H9 (cell line): ENCODE measurements around the gene CACNA2D3. TPM values are rescaled to one million over a fixed set of nuclear protein-coding genes. Genes with fewer than 3 reads are reported as not detected.

Experiments used
- DNase-seq: peaks from one replicate; pipeline ENCODE4 v3.0.0-alpha.2; 2017
- H2AFZ ChIP-seq: one replicate; pipeline ENCODE4 v1.6.1; 2013; ENCODE audit warnings: mild to moderate bottlenecking, low read length, control low read depth, moderate library complexity
- H2AK5ac ChIP-seq: 2 replicates; pipeline ENCODE4 v1.6.1; 2013; ENCODE audit warnings: low read length, control low read depth, mixed read lengths; ENCODE audit not compliant: insufficient read length
- H2BK120ac ChIP-seq: one replicate; pipeline ENCODE4 v1.6.1; 2013; ENCODE audit warnings: low read depth, mild to moderate bottlenecking, low read length, control low read depth, inconsistent platforms; ENCODE audit not compliant: poor library complexity, severe bottlenecking
- H2BK12ac ChIP-seq: 2 replicates; pipeline ENCODE4 v1.6.1; 2013; ENCODE audit warnings: low read length, control low read depth, mixed read lengths, low read depth; ENCODE audit not compliant: insufficient read length
- H2BK15ac ChIP-seq: 2 replicates; pipeline ENCODE4 v1.6.1; 2013; ENCODE audit warnings: low read depth, low read length, control low read depth
- H2BK20ac ChIP-seq: one replicate; pipeline ENCODE4 v1.6.1; 2013; ENCODE audit warnings: low read depth, mild to moderate bottlenecking, low read length, control low read depth, inconsistent platforms; ENCODE audit not compliant: poor library complexity, severe bottlenecking
- H2BK5ac ChIP-seq: 2 replicates; pipeline ENCODE4 v1.6.1; 2013; ENCODE audit warnings: low read length, control low read depth, mixed read lengths; ENCODE audit not compliant: insufficient read length
- H3K14ac ChIP-seq: 2 replicates; pipeline ENCODE4 v1.6.1; 2013; ENCODE audit warnings: low read length, control low read depth; ENCODE audit not compliant: insufficient read depth
- H3K18ac ChIP-seq: 2 replicates; pipeline ENCODE4 v1.6.1; 2013; ENCODE audit warnings: low read depth, mild to moderate bottlenecking, mixed read lengths, low read length, control low read depth; ENCODE audit not compliant: insufficient read length
- H3K23ac ChIP-seq: 2 replicates; pipeline ENCODE4 v1.6.1; 2013; ENCODE audit warnings: low read length, control low read depth, mixed read lengths, low read depth; ENCODE audit not compliant: insufficient read length
- H3K23me2 ChIP-seq: 2 replicates; pipeline ENCODE4 v1.6.1; 2013; ENCODE audit warnings: low read depth, mild to moderate bottlenecking, mixed read lengths, low read length, control low read depth; ENCODE audit not compliant: insufficient read length, poor library complexity, severe bottlenecking
- H3K27ac ChIP-seq: 2 replicates; pipeline ENCODE4 v1.5.1; 2013; ENCODE audit warnings: low read length, control low read depth, mixed read lengths, low read depth; ENCODE audit not compliant: insufficient read length
- H3K27me3 ChIP-seq: 2 replicates; pipeline ENCODE4 v1.6.1; 2013; ENCODE audit warnings: low read length, control low read depth, inconsistent platforms; ENCODE audit not compliant: insufficient read depth
- H3K4ac ChIP-seq: 2 replicates; pipeline ENCODE4 v1.6.1; 2013; ENCODE audit warnings: low read depth, mild to moderate bottlenecking, control low read depth, inconsistent platforms, low read length, moderate library complexity
- H3K4me1 ChIP-seq: 2 replicates; pipeline ENCODE4 v1.6.1; 2013; ENCODE audit warnings: low read length, control low read depth, inconsistent platforms; ENCODE audit not compliant: insufficient read depth
- H3K4me2 ChIP-seq: 2 replicates; pipeline ENCODE4 v1.6.1; 2013; ENCODE audit warnings: low read length, control low read depth, mixed read lengths; ENCODE audit not compliant: insufficient read length, insufficient read depth
- H3K56ac ChIP-seq: 2 replicates; pipeline ENCODE4 v1.6.1; 2013; ENCODE audit warnings: low read depth, mild to moderate bottlenecking, mixed read lengths, low read length, control low read depth; ENCODE audit not compliant: insufficient read length
- H3K79me1 ChIP-seq: 2 replicates; pipeline ENCODE4 v1.6.1; 2013; ENCODE audit warnings: low read depth, mild to moderate bottlenecking, moderate library complexity, low read length, control low read depth, inconsistent platforms; ENCODE audit not compliant: insufficient read depth, poor library complexity, severe bottlenecking
- H3K79me2 ChIP-seq: 2 replicates; pipeline ENCODE4 v1.6.1; 2013; ENCODE audit warnings: low read length, control low read depth, inconsistent platforms; ENCODE audit not compliant: insufficient read depth
- H3K9ac ChIP-seq: 2 replicates; pipeline ENCODE4 v1.6.1; 2013; ENCODE audit warnings: low read length, control low read depth, mixed read lengths; ENCODE audit not compliant: insufficient read length; ENCODE audit errors: extremely low read depth
- H3K9me3 ChIP-seq: one replicate; pipeline ENCODE4 v1.6.1; 2013; ENCODE audit warnings: low read depth, low read length, inconsistent platforms; ENCODE audit not compliant: control insufficient read depth
- H3T11ph ChIP-seq: one replicate; pipeline ENCODE4 v1.6.1; 2013; ENCODE audit warnings: mild to moderate bottlenecking, low read length, control low read depth, inconsistent platforms
- H4K20me1 ChIP-seq: one replicate; pipeline ENCODE4 v1.6.1; 2013; ENCODE audit not compliant: control insufficient read depth, insufficient read length, insufficient read depth
- H4K5ac ChIP-seq: 2 replicates; pipeline ENCODE4 v1.6.1; 2013; ENCODE audit warnings: low read depth, mild to moderate bottlenecking, mixed read lengths, low read length, control low read depth; ENCODE audit not compliant: insufficient read length
- H4K8ac ChIP-seq: replicated peaks from 2 replicates; pipeline ENCODE4 v1.6.1; 2013; ENCODE audit warnings: low read length, control low read depth, mixed read lengths, low read depth; ENCODE audit not compliant: insufficient read length
- H4K91ac ChIP-seq: 2 replicates; pipeline ENCODE4 v1.6.1; 2013; ENCODE audit warnings: low read depth, mild to moderate bottlenecking, moderate library complexity, mixed read lengths, low read length, control low read depth; ENCODE audit not compliant: insufficient read length
- H3K27ac Mint-ChIP-seq, 3 experiments: 2 replicates in 2 of 3; 3 replicates in 1 of 3; pipeline ENCODE4 v1.8.0; 2020 to 2021; ENCODE audit warnings: mixed read lengths in 3 of 3, mild to moderate bottlenecking in 1 of 3, moderate library complexity in 1 of 3
- H3K27me3 Mint-ChIP-seq: 2 replicates; pipeline ENCODE4 v1.8.0; 2021; ENCODE audit warnings: low read depth, mild to moderate bottlenecking, moderate library complexity, mixed read lengths
- H3K36me3 Mint-ChIP-seq, 3 experiments: 2 replicates in 2 of 3; 3 replicates in 1 of 3; pipeline ENCODE4 v1.8.0; 2020 to 2021; ENCODE audit warnings: low read depth in 3 of 3, mixed read lengths in 3 of 3; ENCODE audit not compliant: insufficient read depth in 1 of 3
- H3K4me1 Mint-ChIP-seq, 2 experiments: 2 replicates each; pipeline ENCODE4 v1.8.0; 2020; ENCODE audit warnings: mixed read lengths in 2 of 2
- H3K4me3 Mint-ChIP-seq, 2 experiments: 2 replicates in 1 of 2; 3 replicates in 1 of 2; pipeline ENCODE4 v1.8.0; 2020 to 2021; ENCODE audit warnings: mild to moderate bottlenecking in 2 of 2, mixed read lengths in 2 of 2, moderate library complexity in 1 of 2
- H3K9me3 Mint-ChIP-seq, 2 experiments: 2 replicates in 1 of 2; 3 replicates in 1 of 2; pipeline ENCODE4 v1.8.0; 2020; ENCODE audit warnings: mild to moderate bottlenecking in 2 of 2, mixed read lengths in 2 of 2, moderate library complexity in 1 of 2
- WGBS: extraction: QIAGEN DNeasy Blood & Tissue Kit; methylation state at CpG from one replicate; pipeline ENCODE4 v1.1.7; 2013; ENCODE audit warnings: missing lambda C conversion rate, low lambda C conversion rate, mixed read lengths; ENCODE audit not compliant: insufficient read length; ENCODE audit errors: extremely low coverage; 5-methylcytosine and 5-hydroxymethylcytosine counted together
- total RNA-seq: library from RNA; stranded (reverse); gene quantifications from 2 replicates; pipeline ENCODE4 v1.2.1, GENCODE V29; 2021
- TF ChIP-seq, protein P1 (sequence below): fragments of 200-600 bp; sonication (generic); conservative IDR thresholded peaks from 3 replicates; pipeline ENCODE4 v1.8.0; 2021; ENCODE audit warnings: antibody characterized with exemption, mild to moderate bottlenecking

CACNA2D3 gene
- total RNA-seq, 1 experiment from 2014 or later: 3.2 TPM

DNA sequence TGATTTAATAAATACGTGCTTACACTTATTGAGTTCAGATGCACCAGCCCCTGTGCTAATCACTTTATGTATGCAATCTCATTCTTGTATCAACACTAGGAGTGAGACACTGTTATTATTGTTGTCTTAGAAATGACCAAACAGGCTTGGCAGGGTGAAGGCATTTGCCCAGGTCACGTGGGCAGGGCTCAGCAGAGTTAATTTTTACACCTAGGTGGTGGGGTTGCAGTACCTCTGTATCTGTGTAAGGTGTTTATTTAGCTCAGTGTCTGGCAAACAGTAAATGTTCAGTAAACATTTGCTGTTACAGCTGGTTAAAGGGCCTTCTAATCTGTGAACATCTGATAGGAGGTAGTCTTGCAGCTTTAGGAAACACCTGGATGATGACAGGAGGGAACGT is 200.0 kb downstream of the CACNA2D3 start:
- Histone ChIP-seq H3K27me3 (no peaks in the 10 kb centered on the region), H4K20me1 (no peaks in the 10 kb centered on the region), H2AFZ (no peak overlapping the region), H3K18ac (no peak overlapping the region), H3K4me1 (no peaks in the 10 kb centered on the region), H4K91ac (no peak overlapping the region), H4K5ac (no peak overlapping the region), H3K79me2 (no peaks in the 10 kb centered on the region), H3K79me1 (no peaks in the 10 kb centered on the region), H2BK20ac (no peak overlapping the region), H2BK15ac (no peak overlapping the region), H3K4ac (no peak overlapping the region), H2BK120ac (no peak overlapping the region), H3K23ac (no peak overlapping the region), H3K9me3 (no peaks in the 10 kb centered on the region), H2AK5ac (no peak overlapping the region), H3K56ac (no peak overlapping the region), H2BK12ac (no peak overlapping the region), H3K4me2 (no peak overlapping the region), H3K23me2 (no peaks in the 10 kb centered on the region), H2BK5ac (no peak overlapping the region), H3K27ac (no peak overlapping the region), H3K14ac (no peak overlapping the region), H4K8ac (no peak overlapping the region), H3T11ph (no peak overlapping the region), H3K9ac (no peak overlapping the region)
- Mint-ChIP-seq H3K27me3 (peaks cover 2% of the 10 kb centered on the region; the same call in 1 of the 2 replicates), H3K9me3 (no peaks in the 10 kb centered on the region), H3K36me3 (no peaks in the 10 kb centered on the region), H3K4me3 (no peak overlapping the region), H3K4me1 (peaks cover 9 to 14% of the 10 kb centered on the region in 2 experiments), H3K27ac (peak overlapping the region in 1 of 3 experiments; percentile 21; a peak in 1 of 7 replicates)
- DNase-seq: no peak
- no CpG with 5 or more reads among the region's 3 CpGs for WGBS
- TF ChIP-seq, protein P1, sequence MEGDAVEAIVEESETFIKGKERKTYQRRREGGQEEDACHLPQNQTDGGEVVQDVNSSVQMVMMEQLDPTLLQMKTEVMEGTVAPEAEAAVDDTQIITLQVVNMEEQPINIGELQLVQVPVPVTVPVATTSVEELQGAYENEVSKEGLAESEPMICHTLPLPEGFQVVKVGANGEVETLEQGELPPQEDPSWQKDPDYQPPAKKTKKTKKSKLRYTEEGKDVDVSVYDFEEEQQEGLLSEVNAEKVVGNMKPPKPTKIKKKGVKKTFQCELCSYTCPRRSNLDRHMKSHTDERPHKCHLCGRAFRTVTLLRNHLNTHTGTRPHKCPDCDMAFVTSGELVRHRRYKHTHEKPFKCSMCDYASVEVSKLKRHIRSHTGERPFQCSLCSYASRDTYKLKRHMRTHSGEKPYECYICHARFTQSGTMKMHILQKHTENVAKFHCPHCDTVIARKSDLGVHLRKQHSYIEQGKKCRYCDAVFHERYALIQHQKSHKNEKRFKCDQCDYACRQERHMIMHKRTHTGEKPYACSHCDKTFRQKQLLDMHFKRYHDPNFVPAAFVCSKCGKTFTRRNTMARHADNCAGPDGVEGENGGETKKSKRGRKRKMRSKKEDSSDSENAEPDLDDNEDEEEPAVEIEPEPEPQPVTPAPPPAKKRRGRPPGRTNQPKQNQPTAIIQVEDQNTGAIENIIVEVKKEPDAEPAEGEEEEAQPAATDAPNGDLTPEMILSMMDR: no peak
